Natural killer cell (primary cell): ENCODE data around the gene BTBD9. TPM values are rescaled to one million over a fixed set of nuclear protein-coding genes. Genes with fewer than 3 reads are reported as not detected.

Source experiments
- ATAC-seq, 3 donors: fragments of 150-1000 bp in 2 of 3; fragments of 200-7000 bp in 1 of 3; cut with Tn5 transposase; 1 replicate in 1 of 3; 2 replicates in 2 of 3; pipeline ENCODE4 v1.10.0; 2021; ENCODE audit warnings: mild to moderate bottlenecking in 2 of 3, moderate library complexity in 2 of 3
- DNase-seq, 2 donors: peaks; one replicate each; pipeline versions ENCODE4 v3.0.0 to v3.0.0-alpha.2; 2013 to 2021; ENCODE audit warnings: mixed read lengths in 1 of 2
- H3K27ac ChIP-seq: one replicate; pipeline ENCODE4 v1.5.1; 2013; ENCODE audit warnings: mild to moderate bottlenecking, low read length
- H3K27me3 ChIP-seq: one replicate; pipeline ENCODE4 v1.6.1; 2013; ENCODE audit warnings: low read length; ENCODE audit not compliant: control insufficient read depth, insufficient read depth
- H3K36me3 ChIP-seq: one replicate; pipeline ENCODE4 v1.6.1; 2013; ENCODE audit warnings: low read length; ENCODE audit not compliant: control insufficient read depth, insufficient read depth
- H3K4me1 ChIP-seq: one replicate; pipeline ENCODE4 v1.6.1; 2013; ENCODE audit warnings: low read length; ENCODE audit not compliant: control insufficient read depth, insufficient read depth
- H3K4me3 ChIP-seq: one replicate; pipeline ENCODE4 v1.5.1; 2013; ENCODE audit warnings: low read length
- H3K9me3 ChIP-seq: one replicate; pipeline ENCODE4 v1.6.1; 2013; ENCODE audit warnings: low read length; ENCODE audit not compliant: control insufficient read depth, insufficient read depth
- H3K27ac Mint-ChIP-seq, 2 donors: one replicate each; pipeline ENCODE4 v1.8.0; 2022; ENCODE audit warnings: mild to moderate bottlenecking in 2 of 2, mixed read lengths in 2 of 2, moderate library complexity in 1 of 2
- H3K27me3 Mint-ChIP-seq, 2 donors: one replicate each; pipeline ENCODE4 v1.8.0; 2022; ENCODE audit warnings: low read depth in 2 of 2, mixed read lengths in 2 of 2
- H3K36me3 Mint-ChIP-seq: one replicate; pipeline ENCODE4 v1.8.0; 2022; ENCODE audit warnings: mixed read lengths
- H3K4me1 Mint-ChIP-seq, 2 donors: one replicate each; pipeline ENCODE4 v1.8.0; 2022; ENCODE audit warnings: mixed read lengths in 2 of 2
- H3K4me3 Mint-ChIP-seq: one replicate; pipeline ENCODE4 v1.8.0; 2022; ENCODE audit warnings: mild to moderate bottlenecking, moderate library complexity, mixed read lengths
- H3K9me3 Mint-ChIP-seq, 2 donors: one replicate each; pipeline ENCODE4 v1.8.0; 2022; ENCODE audit warnings: mixed read lengths in 2 of 2
- WGBS: methylation state at CpG from one replicate; pipeline ENCODE4 v1.1.7; 2013; ENCODE audit warnings: missing lambda C conversion rate; ENCODE audit not compliant: insufficient coverage; 5-methylcytosine and 5-hydroxymethylcytosine counted together
- intact Hi-C: fragments of 100-400 bp; cut with micrococcal nuclease; formaldehyde crosslinking; loops from one replicate; pipeline ENCODE4 v1.14.2; 2022
- total RNA-seq, 4 donors: library from RNA; stranded (reverse); fragments of 120-200 nt in 1 of 4; gene quantifications; one replicate each; pipeline versions ENCODE4 v1.2.3 to v1.2.4, GENCODE V29; 2013 to 2022
- TF ChIP-seq, protein P1 (sequence below): fragments of 200-600 bp; IDR thresholded peaks from one replicate; pipeline ENCODE4 v1.8.0; 2022; ENCODE audit warnings: antibody characterized with exemption

Gene BTBD9
- total RNA-seq, 3 donors from 2014 or later (not counting 1 experiment from before 2014, with no cell fraction given) = 51.6 to 70.3 (median 54.3) TPM

DNA sequence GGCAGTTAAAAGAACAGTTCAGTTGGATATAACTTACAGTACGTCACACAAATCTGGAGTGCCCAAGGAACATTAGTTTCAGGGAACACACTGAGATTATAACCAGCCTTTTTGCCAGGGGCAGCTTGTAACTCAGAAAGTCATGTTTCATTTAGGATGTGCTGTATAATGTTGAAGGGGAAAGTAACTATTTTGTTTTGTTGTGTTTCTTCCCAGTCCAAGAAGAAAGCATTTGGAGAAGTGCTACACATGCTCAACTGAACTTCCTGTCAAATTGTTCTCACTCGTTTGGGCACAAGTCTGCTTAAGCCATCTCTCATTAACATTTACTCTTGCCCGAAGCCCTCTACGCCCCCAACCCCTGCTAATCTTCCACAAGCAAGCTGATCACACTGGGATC, 157.9 kb downstream of the BTBD9 start:
- Mint-ChIP-seq H3K27me3 (no peaks in the 10 kb centered on the region), H3K36me3 (no peaks in the 10 kb centered on the region), H3K27ac (no peak overlapping the region), H3K4me1 (peaks cover 15 to 17% of the 10 kb centered on the region in 2 donors), H3K9me3 (no peaks in the 10 kb centered on the region), H3K4me3 (no peak overlapping the region)
- TF ChIP-seq, protein P1, sequence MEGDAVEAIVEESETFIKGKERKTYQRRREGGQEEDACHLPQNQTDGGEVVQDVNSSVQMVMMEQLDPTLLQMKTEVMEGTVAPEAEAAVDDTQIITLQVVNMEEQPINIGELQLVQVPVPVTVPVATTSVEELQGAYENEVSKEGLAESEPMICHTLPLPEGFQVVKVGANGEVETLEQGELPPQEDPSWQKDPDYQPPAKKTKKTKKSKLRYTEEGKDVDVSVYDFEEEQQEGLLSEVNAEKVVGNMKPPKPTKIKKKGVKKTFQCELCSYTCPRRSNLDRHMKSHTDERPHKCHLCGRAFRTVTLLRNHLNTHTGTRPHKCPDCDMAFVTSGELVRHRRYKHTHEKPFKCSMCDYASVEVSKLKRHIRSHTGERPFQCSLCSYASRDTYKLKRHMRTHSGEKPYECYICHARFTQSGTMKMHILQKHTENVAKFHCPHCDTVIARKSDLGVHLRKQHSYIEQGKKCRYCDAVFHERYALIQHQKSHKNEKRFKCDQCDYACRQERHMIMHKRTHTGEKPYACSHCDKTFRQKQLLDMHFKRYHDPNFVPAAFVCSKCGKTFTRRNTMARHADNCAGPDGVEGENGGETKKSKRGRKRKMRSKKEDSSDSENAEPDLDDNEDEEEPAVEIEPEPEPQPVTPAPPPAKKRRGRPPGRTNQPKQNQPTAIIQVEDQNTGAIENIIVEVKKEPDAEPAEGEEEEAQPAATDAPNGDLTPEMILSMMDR = no peak
- ATAC-seq = no peak
- no peaks in the 10 kb centered on the region for H3K27me3 ChIP-seq
- H3K27ac ChIP-seq = no peak overlapping the region
- H3K9me3 ChIP-seq = no peaks in the 10 kb centered on the region
- intact Hi-C loops = no loop called here
- no peaks in the 10 kb centered on the region for H3K36me3 ChIP-seq
- no peak for DNase-seq
- no peak overlapping the region for H3K4me3 ChIP-seq
- H3K4me1 ChIP-seq = no peaks in the 10 kb centered on the region
- WGBS = 69% methylated on average over 4 of the region's 4 CpGs

DNA sequence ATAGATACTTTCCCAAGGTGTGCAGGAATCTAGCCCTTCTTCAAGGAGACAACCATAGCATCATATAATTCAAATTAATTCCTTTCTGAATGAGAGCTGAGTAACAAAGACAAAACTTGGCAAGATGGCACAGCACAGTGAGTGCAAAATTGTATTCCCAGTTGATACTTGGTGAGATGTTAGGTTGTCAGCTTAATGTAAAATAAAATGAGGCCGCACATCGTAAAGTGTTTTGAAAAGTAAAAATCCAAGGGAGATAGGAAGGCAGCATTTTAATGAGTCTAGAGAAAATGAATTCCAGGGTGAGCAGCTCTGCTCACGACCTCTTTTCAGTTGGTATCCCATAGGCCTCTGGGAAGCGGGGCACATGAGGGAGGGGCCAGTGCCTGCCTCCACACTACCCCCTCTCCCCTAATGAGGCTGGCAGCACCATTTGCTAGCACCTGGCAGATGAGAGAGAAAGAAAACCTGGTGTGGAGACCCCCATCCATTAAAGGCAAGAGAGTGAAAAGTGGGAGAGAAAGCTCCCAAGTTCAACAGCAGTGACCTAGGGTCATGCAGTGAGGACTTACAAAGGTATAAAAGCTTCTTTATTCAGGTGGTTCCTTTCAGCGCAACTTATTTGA, 158.4 kb downstream of the BTBD9 start:
- intact Hi-C loops = no loop called here
- TF ChIP-seq, protein P1 = no peak
- H3K4me1 Mint-ChIP-seq = peaks cover 17 to 20% of the 10 kb centered on the region in 2 donors
- WGBS = 96% methylated on average over 5 of the region's 5 CpGs
- Histone ChIP-seq H3K9me3 (no peaks in the 10 kb centered on the region), H3K4me3 (no peak overlapping the region), H3K36me3 (no peaks in the 10 kb centered on the region), H3K27ac (no peak overlapping the region), H3K4me1 (no peaks in the 10 kb centered on the region), H3K27me3 (no peaks in the 10 kb centered on the region)
- H3K27me3 Mint-ChIP-seq = no peaks in the 10 kb centered on the region
- H3K27ac Mint-ChIP-seq = no peak overlapping the region
- ATAC-seq = no peak
- H3K4me3 Mint-ChIP-seq = no peak overlapping the region
- DNase-seq = no peak
- H3K9me3 Mint-ChIP-seq = no peaks in the 10 kb centered on the region
- H3K36me3 Mint-ChIP-seq = no peaks in the 10 kb centered on the region

- Mint-ChIP-seq H3K9me3 (no peaks in the 10 kb centered on the region), H3K27me3 (no peaks in the 10 kb centered on the region), H3K4me3 (no peak overlapping the region), H3K27ac (no peak overlapping the region), H3K4me1 (peaks cover 17 to 24% of the 10 kb centered on the region in 2 donors), H3K36me3 (no peaks in the 10 kb centered on the region)
- intact Hi-C loops = no loop called here
- H3K27me3 ChIP-seq = no peaks in the 10 kb centered on the region
- WGBS = 85% methylated on average over 4 of the region's 4 CpGs
- ATAC-seq (no peak), DNase-seq (no peak)
- H3K4me3 ChIP-seq = no peak overlapping the region
- no peaks in the 10 kb centered on the region for H3K4me1 ChIP-seq
- H3K36me3 ChIP-seq = no peaks in the 10 kb centered on the region
- no peak overlapping the region for H3K27ac ChIP-seq
- no peaks in the 10 kb centered on the region for H3K9me3 ChIP-seq
- TF ChIP-seq, protein P1 = no peak
These were observed 159.7 kb downstream of the BTBD9 start for GRCh38 chr6:38480036-38480435.

GRCh38 chr6:38479331-38479730, 160.4 kb downstream of the BTBD9 start:
- WGBS = 100% methylated on average over 1 of the region's 1 CpG
- H3K4me1 Mint-ChIP-seq = peaks cover 17 to 24% of the 10 kb centered on the region in 2 donors
- ATAC-seq = no peak
- H3K9me3 ChIP-seq = no peaks in the 10 kb centered on the region
- H3K27ac Mint-ChIP-seq = no peak overlapping the region
- no peaks in the 10 kb centered on the region for H3K27me3 ChIP-seq
- no peak overlapping the region for H3K27ac ChIP-seq
- H3K36me3 ChIP-seq = no peaks in the 10 kb centered on the region
- H3K4me3 ChIP-seq = no peak overlapping the region
- no peaks in the 10 kb centered on the region for H3K9me3 Mint-ChIP-seq
- TF ChIP-seq, protein P1 = no peak
- no peak for DNase-seq
- no peaks in the 10 kb centered on the region for H3K27me3 Mint-ChIP-seq
- no peaks in the 10 kb centered on the region for H3K36me3 Mint-ChIP-seq
- H3K4me3 Mint-ChIP-seq = no peak overlapping the region
- no peaks in the 10 kb centered on the region for H3K4me1 ChIP-seq
- intact Hi-C loops = no loop called here
